Measurements from ENCODE around the gene ESPN. TPM values are rescaled to one million over a fixed set of nuclear protein-coding genes. Genes with fewer than 3 reads are reported as not detected.

ESPN gene
- total RNA-seq, 1 donor from 2014 or later: 1.1 TPM

DNA sequence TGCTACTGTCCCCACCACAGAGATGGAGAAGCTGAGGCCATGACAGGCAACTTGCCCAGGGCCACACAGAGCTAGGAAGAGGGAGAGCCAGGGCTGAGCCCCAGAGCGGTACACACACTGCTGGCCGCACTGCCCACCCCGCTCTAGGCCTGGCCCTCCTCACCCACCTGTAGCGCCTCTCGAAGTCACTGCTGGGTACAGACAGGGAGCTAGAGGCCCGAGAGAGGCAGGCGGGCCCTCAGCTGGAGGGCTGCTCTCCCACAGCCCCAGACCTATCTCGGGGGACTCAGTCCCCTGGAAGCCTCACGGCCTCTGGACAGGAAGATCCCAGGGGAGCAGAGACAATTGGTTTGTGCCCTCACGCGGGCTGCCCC lies 84.2 kb downstream of the ESPN start:
- no peak for DNase-seq (ENCODE audit: extremely low read depth, low read depth, low spot score)

DNA sequence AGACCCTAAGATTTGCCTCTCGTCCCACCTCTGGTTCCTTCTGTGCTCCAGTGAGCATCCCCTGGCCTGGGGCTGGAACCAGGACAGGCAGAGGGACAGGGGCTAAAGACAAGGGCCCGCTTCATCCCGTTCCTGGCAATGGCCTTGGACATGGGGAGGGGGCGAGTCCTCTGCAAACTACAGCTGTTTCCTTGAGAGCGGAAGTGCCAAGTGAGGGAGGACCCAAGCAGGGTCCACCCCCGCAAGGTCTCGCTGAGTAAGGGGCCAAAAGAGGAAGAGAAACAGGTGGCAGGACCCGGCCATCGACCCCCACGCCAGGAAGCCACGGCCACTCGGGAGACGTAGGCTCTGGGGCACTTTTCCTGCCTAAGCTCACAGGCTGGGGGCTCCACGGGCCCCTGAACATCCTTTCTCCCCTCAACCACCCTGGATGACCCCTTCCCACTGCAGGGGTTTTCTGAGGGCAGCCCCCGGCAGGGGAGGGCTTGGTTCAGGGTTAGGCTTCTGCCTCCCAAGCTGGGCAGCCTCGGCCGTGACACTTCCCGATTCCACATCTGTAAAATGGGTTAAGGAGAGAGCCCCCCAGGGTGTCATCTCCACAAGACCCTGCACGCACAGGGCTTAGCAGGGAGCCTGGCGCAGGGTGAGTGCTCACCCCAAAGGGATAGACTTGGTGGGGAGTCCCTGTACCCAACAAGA lies 84.8 kb downstream of the ESPN start:
- DNase-seq (ENCODE audit: extremely low read depth, low read depth, low spot score): no peak

DNA sequence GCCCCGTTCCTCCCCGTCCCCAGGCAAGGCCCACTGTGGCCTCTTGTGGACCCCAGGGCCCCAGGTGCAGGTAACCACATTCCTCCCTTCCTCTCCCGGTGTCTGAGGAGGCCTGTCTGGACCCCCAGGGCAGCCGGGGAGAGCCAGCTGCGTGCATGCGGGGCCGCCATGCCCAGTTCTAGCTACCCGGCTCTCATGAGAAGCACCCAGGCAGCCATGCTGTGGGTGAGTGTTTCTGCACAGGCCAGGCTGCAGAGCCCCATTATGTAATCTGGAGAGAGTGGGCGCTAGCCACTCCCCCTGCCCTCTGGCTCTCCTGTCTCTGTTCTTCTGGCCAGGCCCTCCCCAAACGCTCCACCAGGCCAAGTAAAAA lies 85.3 kb downstream of the ESPN start:
- no peak for DNase-seq (ENCODE audit: extremely low read depth, low read depth, low spot score)

DNA sequence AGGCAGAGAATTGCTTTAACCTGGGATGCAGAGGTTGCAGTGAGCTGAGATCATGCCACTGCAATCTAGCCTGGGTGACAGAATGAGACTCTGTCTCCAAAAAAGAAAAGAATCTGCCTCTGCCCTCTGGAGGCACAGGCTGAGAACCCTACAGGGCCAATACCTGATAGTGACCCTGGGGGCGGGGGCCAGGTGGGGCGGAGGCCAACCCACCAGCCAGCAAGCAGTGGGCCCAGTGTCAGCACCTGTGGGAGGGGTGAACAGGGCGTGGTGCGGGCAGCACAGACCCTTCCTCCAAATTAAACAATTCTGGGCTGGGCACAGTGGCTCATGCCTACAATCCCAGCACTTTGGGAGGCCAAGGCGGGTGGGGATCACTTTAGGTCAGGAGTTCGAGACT lies 85.9 kb downstream of the ESPN start:
- DNase-seq (ENCODE audit: extremely low read depth, low read depth, low spot score): no peak

Other genes starting within 250 kb of the ESPN start
- gene CHD5, start 244.5 kb upstream of the ESPN start, total RNA-seq: under 0.01 TPM in 1 of 2 replicates, not detected in the other
- 133 and 186 TPM in 2 replicates for gene RPL22, start 225.2 kb upstream of the ESPN start, total RNA-seq
- gene RNF207, start 218.7 kb upstream of the ESPN start, total RNA-seq: 22.5 and 31.0 TPM in 2 replicates
- 66.0 and 68.4 TPM in 2 replicates for gene ICMT, start 188.8 kb upstream of the ESPN start, total RNA-seq
- not detected in 2 replicates for gene HES3, start 180.6 kb upstream of the ESPN start, total RNA-seq
- 4.3 and 4.7 TPM in 2 replicates for gene GPR153, start 163.7 kb upstream of the ESPN start, total RNA-seq
- gene ACOT7, start 31.0 kb upstream of the ESPN start, total RNA-seq: 84.0 and 102 TPM in 2 replicates
- gene HES2, start 4.9 kb upstream of the ESPN start, total RNA-seq: 16.1 and 41.8 TPM in 2 replicates
- 34.5 and 57.9 TPM in 2 replicates for gene TNFRSF25, start 41.4 kb downstream of the ESPN start, total RNA-seq
- 44.9 and 63.7 TPM in 2 replicates for gene PLEKHG5, start 66.9 kb downstream of the ESPN start, total RNA-seq
- 19.5 and 32.1 TPM in 2 replicates for gene NOL9, start 129.7 kb downstream of the ESPN start, total RNA-seq
- not detected in 2 replicates for gene TAS1R1, start 130.5 kb downstream of the ESPN start, total RNA-seq
- gene ZBTB48, start 155.2 kb downstream of the ESPN start, total RNA-seq: 16.9 and 20.7 TPM in 2 replicates
- gene KLHL21, start 178.1 kb downstream of the ESPN start, total RNA-seq: 31.5 and 41.0 TPM in 2 replicates
- 7.8 and 14.9 TPM in 2 replicates for gene PHF13, start 189.0 kb downstream of the ESPN start, total RNA-seq
- 17.9 and 19.7 TPM in 2 replicates for gene THAP3, start 200.1 kb downstream of the ESPN start, total RNA-seq

Measured in glomerular endothelial cell (primary cell).